Measurements from ENCODE around the gene IPO13.

IPO13 gene

GRCh38 chr1:43957407-43958040 is 10.8 kb downstream of the IPO13 start:
- no peak overlapping the region for H3K4me3 ChIP-seq (ENCODE audit: control insufficient read depth, low read depth, low read length)
- no peak for TF ChIP-seq CTCF (IDR thresholded peaks at IDR 0.05; ENCODE audit: control insufficient read depth, insufficient read depth, low read depth, low read length, missing control alignments)
- no peak for DNase-seq (ENCODE audit: low read depth)

- TF ChIP-seq CTCF (IDR thresholded peaks at IDR 0.05; ENCODE audit: control insufficient read depth, insufficient read depth, low read depth, low read length, missing control alignments), result no peak
- no peak overlapping the region for H3K4me3 ChIP-seq (ENCODE audit: control insufficient read depth, low read depth, low read length)
- no peak for DNase-seq (ENCODE audit: low read depth)
Observed at GRCh38 chr1:43958351-43959255, 11.9 kb downstream of the IPO13 start.

GRCh38 chr1:43960798-43961197 is 14.0 kb downstream of the IPO13 start:
- no peak for DNase-seq (ENCODE audit: low read depth)
- H3K4me3 ChIP-seq (ENCODE audit: control insufficient read depth, low read depth, low read length), result no peak overlapping the region
- no peak for TF ChIP-seq CTCF (IDR thresholded peaks at IDR 0.05; ENCODE audit: control insufficient read depth, insufficient read depth, low read depth, low read length, missing control alignments)

GRCh38 chr1:43961692-43962091 is 14.9 kb downstream of the IPO13 start:
- H3K4me3 ChIP-seq (ENCODE audit: control insufficient read depth, low read depth, low read length), result no peak overlapping the region
- no peak for DNase-seq (ENCODE audit: low read depth)
- no peak for TF ChIP-seq CTCF (IDR thresholded peaks at IDR 0.05; ENCODE audit: control insufficient read depth, insufficient read depth, low read depth, low read length, missing control alignments)

- no peak for DNase-seq (ENCODE audit: low read depth)
- no peak overlapping the region for H3K4me3 ChIP-seq (ENCODE audit: control insufficient read depth, low read depth, low read length)
- no peak for TF ChIP-seq CTCF (IDR thresholded peaks at IDR 0.05; ENCODE audit: control insufficient read depth, insufficient read depth, low read depth, low read length, missing control alignments)
Observed at GRCh38 chr1:43962324-43962723, 15.6 kb downstream of the IPO13 start.

GRCh38 chr1:43963006-43963405 is 16.3 kb downstream of the IPO13 start:
- no peak for TF ChIP-seq CTCF (IDR thresholded peaks at IDR 0.05; ENCODE audit: control insufficient read depth, insufficient read depth, low read depth, low read length, missing control alignments)
- DNase-seq (ENCODE audit: low read depth), result no peak
- H3K4me3 ChIP-seq (ENCODE audit: control insufficient read depth, low read depth, low read length), result no peak overlapping the region
